GM19455 (cell line): Measurements from ENCODE around the gene NELFB.
A peak's percentile ranks its signal among the peaks of the same experiment; 100 is the strongest.

Source experiments
- ATAC-seq: cut with Tn5 transposase; IDR thresholded peaks from one replicate; pipeline ENCODE4 v1.9.1; 2021; ENCODE audit not compliant: unreplicated experiment

The NELFB gene

DNA sequence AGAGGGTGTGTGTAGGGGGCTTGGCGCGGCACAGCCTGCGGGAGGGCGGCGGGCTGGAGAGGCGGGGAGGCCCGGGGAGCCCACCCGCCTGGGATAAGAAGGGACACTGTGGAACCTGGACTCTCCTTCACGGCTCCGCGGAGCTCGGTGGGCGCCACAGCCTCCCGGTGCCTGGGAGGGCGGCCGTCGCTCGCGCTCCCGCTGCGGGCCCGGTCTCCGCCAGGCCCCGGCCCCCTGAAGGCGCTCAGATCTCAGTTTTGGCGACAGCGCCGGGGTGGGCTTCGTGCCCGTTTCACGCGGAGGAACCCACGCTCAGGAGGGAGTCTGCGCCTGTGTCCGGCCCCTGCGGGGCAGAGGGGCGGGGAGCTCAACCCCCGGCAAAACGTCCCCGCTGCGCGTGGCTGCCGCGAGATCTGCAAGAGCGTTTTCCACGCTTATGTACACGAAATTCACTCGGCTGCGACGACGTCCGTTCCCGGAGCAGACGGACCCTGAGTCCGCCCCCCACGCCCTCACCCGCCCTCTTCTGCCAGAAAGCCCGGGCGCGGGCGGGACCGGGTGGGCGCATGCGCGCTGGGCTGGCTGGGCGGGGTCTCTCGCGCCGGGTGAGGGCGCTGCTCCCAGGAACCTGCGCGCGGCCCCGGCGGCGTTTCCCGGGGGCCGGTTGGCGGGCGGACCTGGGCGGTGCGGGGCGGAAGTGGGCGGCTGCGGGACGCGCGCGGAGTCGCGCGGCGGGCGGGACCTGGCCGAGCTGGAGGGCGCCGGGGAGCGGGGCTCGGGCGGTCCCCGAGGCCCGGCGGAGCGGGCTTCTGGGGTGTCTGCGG, at the start of gene NELFB:
Gene NELFB (plus strand): TSS at position 704 of the 824 bp plus-strand sequence.
- ATAC-seq: peak; percentile 67

DNA sequence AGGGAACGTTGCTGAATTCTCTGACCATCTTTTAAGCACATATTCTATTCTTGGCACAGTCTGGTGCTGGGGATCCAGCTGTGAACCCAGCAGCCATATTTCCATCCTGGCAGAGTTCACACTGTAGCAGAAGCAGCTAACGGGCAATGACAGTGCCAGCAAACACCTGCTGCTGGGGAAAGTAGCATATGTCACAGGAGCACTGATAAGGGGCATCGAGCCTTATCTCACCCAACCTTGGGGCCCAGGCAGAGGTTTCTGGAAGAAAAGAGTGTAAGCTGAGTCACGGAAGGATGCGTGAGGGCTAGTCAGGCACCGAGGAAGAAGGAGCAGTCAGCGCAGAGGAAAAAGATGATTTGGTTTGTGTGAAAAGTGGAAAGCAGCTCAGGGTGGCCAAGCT, 48.5 kb upstream of the NELFB start:
- no peak for ATAC-seq

DNA sequence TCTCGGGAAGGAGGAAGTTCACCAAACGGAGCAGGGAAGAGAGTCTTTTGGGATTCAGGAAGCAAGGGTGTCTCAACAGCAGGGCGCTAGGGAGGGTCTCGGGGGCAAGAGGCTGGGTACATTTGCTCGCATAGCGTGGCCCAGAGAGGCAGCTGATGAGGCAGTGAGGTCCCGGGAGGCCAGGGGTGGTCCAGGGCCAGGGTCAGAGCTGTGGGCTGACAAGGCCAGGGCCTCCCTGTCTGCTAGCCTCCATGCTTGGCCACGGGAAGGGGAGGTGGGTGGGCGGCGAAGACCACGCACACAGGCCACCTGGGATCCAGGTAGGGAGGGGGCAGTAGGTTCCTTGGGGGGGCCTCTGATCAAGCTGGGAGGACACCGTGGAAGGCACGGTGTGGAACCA, 43.6 kb upstream of the NELFB start:
- no peak for ATAC-seq

DNA sequence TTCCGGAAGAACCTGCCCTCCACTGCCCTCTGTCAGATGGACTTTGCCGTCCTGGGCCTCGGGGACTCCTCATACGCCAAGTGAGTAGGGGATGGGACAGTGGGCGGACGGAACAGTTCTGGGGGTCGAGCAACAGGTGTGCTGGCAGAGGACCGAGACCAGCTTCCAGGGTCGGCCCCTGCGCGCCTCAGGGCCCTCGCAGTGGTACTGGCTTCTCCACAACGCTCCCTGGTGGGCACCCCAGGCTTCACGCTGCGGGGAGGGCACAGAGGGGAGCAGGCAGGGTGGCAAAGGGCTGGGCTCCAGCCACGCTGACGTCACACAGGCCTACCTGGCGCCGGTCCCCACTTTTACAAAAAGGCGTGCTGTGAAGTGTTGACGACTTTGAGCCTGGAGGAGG, 42.6 kb upstream of the NELFB start:
- no peak for ATAC-seq

DNA sequence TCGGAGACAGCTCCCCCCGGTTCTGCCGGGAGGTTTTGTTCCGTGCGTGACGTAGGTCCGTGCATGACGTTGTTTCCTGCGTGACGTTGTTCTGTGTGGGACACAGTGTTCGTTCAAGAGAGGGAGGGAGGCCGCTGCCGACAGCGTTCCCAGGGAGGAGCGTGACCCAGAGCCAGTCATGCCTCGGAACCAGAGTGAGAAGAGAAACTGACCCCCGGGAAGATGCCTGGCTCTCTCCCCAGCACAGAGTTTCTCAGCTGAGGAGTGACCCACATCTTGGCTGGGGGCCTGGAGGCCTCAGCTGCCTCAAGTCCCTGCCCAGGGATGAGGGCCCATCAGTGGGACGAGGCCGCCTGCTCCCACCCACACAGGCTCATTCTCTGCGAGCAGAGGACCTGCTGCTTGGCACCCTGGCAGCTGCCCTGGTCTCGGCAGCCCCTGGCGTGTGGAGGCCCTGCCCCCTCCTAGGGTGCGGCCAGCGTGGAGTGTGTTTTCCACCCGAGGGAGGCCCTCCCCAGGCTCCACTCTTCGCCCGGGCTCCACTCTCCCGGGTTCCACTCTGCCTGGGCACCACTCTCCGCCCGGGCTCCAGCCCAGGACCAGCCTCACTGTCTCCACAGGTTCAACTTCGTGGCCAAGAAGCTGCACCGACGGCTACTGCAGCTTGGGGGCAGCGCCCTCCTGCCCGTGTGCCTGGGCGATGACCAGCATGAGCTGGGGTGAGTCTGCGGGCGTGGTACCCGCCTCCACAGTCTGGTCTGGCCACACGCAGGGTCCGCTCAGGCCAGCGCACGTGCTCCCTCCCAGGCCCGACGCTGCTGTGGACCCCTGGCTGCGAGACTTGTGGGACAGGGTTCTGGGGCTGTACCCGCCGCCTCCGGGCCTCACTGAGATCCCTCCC, 41.7 kb upstream of the NELFB start:
- ATAC-seq: no peak

DNA sequence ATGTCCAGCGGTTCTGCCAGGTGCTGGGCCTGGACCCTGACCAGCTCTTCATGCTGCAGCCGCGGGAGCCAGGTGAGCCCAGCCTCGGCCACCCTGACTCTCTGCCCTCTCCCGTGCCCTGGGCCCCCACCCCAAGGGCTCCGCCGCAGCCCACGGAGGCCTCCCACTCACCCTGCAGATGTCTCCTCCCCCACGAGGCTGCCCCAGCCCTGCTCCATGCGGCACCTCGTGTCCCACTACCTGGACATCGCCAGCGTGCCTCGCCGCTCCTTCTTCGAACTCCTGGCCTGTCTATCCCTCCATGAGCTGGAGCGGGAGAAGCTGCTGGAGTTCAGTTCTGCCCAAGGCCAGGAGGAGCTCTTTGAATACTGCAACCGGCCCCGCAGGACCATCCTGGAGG, 40.5 kb upstream of the NELFB start:
- no peak for ATAC-seq

DNA sequence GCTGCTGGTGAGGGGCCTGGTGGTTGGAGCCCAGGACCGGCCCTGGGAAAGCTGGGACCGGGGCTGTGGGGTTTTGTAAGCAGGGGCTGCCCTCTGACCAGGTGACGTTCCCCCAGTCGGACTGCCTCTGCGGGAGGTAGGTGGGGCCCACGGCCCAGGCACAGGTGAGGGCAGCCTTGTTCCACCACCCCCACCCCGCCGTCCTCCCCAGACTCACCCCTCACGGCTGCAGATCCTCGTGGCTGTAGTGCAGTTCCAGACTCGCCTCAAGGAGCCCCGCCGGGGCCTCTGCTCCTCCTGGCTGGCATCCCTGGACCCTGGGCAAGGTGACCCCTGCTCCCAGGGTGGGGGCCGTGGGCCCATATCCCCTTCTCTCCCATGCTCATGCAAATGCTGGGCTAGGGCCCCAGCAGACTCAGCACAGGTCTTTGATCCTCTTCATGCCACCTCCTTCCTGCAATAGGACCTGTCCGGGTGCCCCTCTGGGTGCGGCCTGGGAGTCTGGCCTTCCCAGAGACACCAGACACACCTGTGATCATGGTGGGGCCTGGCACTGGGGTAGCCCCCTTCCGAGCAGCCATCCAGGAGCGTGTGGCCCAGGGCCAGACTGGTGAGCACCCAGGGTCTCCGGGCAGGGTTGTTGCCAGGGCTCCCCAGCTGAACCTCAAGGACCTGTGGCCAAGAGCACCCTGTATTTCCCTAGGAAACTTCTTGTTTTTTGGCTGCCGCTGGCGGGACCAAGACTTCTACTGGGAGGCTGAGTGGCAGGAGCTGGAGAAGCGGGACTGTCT, 39.7 kb upstream of the NELFB start:
- no peak for ATAC-seq

DNA sequence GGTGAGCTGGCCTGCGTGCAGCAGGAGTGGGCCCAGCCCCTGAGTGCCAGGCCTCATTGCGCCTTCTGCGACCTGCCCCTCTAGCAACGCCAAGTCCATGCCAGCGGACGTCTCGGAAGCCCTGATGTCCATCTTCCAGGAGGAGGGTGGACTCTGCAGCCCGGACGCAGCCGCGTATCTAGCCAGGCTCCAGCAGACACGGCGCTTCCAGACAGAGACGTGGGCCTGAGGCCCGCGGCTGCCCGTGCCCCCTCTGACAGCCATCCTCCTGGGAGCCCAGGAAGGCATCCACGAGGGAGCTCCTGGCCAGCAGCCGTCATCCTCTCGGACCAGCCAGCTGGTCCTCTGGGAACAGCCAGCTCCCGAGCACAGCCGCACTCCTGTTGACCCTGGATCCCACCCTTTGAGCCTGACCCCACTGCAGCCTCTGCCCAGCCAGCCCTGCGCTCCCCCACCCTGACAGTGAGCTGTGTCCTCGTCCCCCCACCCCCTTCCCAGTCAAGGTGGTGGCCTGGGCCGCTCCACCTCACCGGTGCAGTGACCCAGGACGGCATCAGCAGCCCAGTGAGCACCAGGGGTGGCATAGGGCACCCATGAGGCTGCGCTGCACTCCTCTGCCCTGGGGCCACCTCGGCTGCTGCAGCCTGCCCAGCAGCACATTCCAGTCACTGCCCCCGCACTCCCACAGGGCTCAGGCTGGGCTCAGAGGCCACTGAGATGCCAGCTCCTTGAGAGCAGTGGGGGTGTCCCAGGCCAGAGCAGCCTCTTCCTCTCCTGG, 38.8 kb upstream of the NELFB start:
- ATAC-seq: no peak

DNA sequence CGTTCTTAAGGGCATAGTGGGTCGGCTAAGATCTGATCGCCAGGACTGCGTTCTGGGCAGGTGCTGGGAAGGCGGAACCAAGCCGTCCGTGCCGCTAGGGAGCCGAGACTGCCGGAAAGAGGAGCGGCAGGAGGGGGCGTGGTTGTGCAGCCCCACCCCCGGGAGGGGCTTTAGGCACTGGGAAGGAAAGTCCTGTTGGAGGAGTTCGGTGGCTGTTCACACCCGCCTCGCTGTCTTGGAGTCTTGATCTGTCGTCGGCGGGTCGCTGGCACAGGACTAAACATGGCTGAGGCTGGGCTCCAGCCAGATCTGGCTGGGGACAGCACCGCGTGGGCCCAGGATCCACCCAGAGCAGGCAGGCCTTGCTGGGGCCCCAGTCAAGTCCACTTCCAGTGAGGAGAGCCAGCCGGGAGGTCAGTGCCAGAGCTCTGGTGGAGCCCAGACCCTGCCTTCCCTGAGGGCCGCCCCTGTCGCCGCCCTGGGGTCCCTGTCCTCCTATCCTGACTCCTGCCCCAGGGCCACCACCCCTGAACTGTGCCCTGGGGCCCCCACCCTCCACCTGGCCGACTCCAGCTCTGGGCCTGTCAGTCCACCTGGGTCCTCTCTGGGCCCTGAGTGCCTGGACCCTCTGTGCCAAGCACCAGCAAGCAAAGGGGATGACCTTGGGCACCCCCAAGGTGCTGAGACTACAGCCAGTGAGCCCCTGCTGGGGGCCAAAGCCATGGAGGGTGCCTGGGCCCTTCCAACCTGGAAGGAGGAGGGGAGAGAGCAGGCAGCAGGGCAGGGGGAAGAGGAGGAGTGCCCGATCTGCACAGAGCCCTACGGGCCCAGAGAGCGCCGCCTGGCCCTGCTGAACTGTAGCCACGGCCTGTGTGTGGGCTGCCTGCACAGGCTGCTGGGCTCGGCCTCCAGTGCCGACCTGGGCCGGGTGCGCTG, 37.6 kb upstream of the NELFB start:
- no peak for ATAC-seq

DNA sequence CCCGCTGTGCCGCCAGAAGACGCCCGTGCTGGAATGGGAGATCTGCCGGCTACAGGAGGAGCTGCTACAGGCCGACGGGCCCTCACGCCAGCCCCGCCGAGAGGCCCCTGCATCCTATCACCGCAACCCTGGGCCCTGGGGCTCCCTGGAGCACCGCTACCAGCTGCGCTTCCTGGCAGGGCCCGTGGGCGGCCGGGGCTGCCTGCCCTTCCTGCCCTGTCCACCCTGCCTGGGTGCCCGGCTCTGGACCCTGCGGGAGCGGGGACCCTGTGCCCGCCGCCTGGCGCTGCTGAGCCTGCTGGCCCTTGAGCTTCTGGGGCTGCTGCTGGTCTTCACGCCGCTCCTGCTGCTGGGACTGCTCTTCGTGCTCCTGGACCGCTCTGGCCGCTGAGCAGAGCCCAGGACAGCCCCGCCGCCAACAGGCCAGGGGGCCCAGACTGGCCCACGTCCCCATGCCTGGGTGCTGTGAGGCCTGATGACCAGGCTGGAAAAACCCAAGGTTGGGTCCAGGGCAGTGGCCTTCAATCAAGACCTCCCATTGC, 36.8 kb upstream of the NELFB start:
- no peak for ATAC-seq

DNA sequence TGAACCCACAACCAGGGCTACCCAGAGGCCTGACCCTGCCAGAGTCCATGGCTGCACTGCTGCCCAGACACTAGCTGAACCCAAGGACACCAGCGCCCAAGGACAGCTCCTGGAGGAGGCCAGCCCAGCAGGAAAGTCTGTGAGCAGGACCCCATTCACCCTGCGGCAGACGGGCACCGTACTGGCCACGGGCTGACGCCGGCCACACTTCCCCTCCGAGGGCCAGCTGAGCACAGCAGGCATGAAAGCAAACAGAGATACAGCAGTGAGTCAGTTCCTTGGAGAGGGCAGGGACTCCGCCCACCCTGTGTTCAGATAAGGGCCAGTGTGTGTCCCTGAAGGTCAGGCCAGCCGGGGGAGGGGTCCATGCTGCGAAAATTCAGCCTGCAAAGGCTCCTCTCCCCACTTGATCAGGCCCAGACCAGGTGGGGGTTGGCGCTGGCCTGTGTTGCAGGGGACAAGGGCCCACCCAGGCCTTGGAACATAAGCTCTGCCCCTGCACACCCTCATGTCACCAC, 36.3 kb upstream of the NELFB start:
- ATAC-seq: no peak

DNA sequence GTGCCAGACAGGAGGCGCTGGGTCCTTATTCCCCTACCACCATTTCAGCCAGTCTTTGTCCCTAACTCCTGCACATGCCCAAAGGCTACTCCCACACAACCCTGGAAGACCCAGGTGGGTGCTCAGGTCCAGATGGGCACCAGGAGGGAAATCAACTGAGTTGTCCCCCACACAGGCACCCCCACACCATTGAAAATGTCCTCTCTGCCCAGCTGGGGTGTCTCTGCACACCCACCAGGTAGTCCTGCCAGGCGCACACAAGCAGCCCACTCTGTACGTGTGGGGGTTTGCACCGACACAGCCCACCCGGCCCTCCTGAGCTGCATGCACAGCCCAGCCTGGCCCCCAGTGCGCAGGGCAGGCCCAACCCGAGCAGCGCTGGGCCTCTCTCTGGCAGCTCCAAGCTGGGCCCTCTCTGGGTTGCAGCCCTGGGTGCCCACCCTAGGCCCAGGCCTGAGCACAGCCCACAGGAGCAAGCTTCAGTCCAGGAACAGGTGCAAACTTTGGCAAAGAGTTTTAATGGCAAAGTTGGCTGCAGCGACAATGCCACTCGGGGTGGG, 35.3 kb upstream of the NELFB start:
- ATAC-seq: no peak

DNA sequence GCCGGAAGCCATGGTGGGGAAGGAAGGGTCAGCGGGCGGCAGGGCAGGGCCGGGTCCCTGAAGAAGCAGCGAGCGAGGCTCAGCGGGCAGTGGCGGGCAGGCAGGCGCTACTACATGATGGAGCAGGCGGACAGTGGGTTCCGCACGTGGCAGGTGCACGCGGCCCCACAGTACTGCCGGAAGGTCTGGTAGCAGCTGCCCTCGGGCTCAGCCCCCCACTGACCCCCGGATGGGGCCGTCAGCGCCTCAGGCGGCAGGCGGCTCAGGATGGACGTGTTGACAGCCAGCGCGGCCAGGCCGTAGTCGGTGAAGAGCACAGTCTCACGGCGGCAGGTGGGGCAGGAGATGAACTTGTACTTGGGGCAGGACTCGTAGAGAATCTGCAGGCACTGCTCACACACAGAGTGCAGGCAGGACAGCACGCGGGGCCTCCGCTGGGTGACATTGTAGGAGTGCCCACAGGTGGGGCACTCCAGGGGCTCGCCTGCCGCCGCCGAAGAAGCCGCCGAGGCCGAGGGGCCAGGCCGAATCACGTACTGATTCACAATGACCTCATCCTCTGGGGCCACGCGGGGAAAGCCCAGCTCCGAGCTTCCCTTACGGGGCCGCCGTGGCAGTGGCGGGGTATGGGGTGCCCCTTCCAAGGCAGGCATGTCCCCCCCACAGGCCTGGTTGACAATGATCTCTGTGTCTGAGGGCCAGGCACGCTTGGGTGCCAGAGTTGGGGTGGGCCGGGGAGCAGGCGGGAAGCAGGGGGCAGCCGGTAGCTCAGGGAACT, 34.6 kb upstream of the NELFB start:
- ATAC-seq: no peak

DNA sequence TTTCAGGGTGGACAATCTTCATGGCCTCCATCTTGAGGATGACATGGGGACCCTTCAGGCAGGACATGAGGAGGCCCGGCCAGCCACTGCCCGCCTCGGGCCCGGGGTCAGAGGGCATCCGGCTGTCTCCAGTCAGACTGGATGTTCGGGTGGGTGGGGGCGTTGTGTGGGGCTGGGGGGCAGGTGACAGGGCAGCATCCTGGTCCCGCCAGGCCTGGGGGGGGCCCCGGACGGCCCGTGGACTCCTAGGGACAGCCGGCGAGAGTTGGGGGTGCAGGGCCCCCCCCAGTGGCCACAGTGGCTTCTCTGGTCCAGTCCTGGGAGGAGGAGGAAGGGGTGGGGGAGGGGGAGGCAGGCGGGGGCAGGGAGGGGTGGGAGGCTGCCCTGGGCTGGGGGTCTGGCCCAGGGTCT, 34.0 kb upstream of the NELFB start:
- ATAC-seq: no peak

DNA sequence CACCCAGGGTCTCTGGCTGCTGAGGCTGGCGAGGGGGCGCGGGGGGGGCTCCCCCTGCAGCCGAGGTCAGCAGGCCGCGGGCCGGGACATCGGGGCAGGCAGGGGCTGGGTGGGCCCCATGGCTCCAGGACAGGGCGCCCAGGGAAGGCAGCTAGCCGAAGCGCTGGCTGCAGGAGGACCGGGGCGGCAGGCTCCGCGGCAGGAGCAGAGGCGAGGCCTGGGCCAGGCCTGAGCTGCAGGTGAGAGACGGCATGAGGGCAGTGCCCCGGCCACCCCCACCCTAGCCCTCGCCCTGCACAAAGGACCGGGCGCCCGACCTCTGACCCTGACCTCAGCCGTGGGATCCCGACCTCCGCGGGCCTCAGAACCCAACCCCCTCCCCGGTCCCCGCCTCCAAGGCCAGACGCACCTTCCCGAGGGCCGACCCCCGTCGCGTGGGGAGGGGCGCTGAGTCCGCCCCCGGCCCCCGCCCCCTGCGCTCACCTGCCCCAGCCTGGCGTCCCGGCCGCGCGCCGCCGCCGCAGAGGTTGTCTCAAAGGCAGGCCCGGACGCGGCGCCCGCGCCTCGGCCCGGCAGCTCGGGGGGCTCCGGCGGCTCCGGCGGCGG, 33.5 kb upstream of the NELFB start:
- ATAC-seq: no peak

DNA sequence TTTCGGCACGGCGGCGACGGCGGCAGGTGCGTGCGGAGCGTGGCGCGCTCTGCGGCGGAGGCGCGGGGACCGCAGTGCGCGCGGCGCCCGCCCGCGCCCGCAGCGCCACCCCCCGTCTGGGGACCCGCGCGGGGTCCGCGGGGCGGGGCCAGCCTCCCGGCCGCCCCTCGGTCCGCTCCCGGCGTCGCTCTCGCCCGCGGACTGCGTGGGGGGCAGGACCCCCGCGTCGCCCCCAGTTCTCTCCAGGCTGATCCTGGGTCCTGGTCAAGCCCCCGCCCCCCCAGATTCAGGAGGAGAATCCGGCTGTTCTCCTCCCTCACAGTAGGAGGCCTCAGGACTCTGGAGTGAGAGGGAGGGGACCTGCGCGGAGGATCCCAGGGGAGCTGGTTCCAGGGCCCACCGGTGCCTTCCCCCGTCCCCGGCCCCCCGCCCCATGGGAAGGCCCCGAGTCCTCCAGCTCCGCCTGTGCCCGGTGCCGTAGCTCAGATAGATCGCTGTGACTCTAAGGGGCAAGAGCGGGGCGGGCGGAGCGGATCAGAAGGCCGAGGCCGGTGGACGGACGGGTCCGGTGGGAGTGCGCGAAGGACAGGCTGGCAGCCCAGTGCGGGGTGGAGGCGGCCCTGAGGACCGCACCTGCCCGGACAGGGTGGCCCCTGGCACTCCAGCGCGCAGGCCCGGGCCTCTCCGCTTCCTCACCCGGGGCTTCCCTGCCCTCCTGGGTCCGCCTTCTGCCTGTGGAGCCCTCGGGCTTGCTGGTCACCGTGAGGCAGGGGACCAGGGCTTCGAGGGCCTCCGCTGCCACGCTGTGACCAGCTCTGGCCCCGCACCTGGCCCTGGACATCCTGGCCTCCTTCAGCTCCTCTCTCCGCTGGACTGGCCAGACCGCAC, 32.7 kb upstream of the NELFB start, which contains the start of gene RNF208:
Gene RNF208 (minus strand): TSS at position 51 of the 888 bp plus-strand sequence. CDS start 1,028 bp downstream, outside the sequence.
- ATAC-seq: peak; percentile 3
